GM18517 (cell line): ENCODE measurements around the gene DAB2IP.

ENCODE experiments used
- ATAC-seq: cut with Tn5 transposase; IDR thresholded peaks from one replicate; pipeline ENCODE4 v1.9.1; 2021; ENCODE audit warnings: mild to moderate bottlenecking, moderate library complexity; ENCODE audit not compliant: unreplicated experiment

Gene DAB2IP

GRCh38 chr9:121756474-121757280 lies 105.2 kb downstream of the DAB2IP start:
- ATAC-seq = no peak

- no peak for ATAC-seq
Measured at GRCh38 chr9:121757281-121757585, 105.8 kb downstream of the DAB2IP start.

GRCh38 chr9:121758693-121759092 lies 107.3 kb downstream of the DAB2IP start:
- no peak for ATAC-seq

- ATAC-seq = no peak
Measured at GRCh38 chr9:121759996-121760395, 108.6 kb downstream of the DAB2IP start.

GRCh38 chr9:121760571-121760970 lies 109.1 kb downstream of the DAB2IP start:
- no peak for ATAC-seq

GRCh38 chr9:121763131-121763530 lies 111.7 kb downstream of the DAB2IP start:
- ATAC-seq = no peak

- no peak for ATAC-seq
Measured at GRCh38 chr9:121763561-121764370, 112.3 kb downstream of the DAB2IP start.

- ATAC-seq = no peak
Measured at GRCh38 chr9:121764371-121764730, 112.9 kb downstream of the DAB2IP start.

GRCh38 chr9:121765021-121765950 lies 113.9 kb downstream of the DAB2IP start:
- ATAC-seq = no peak

- no peak for ATAC-seq
Measured at GRCh38 chr9:121766081-121766683, 114.7 kb downstream of the DAB2IP start.

GRCh38 chr9:121767171-121767769 lies 115.8 kb downstream of the DAB2IP start:
- ATAC-seq = no peak

GRCh38 chr9:121768416-121769015 lies 117.1 kb downstream of the DAB2IP start:
- ATAC-seq = no peak

GRCh38 chr9:121769939-121770338 lies 118.5 kb downstream of the DAB2IP start:
- no peak for ATAC-seq

- no peak for ATAC-seq
Measured at GRCh38 chr9:121770415-121771273, 119.2 kb downstream of the DAB2IP start.

GRCh38 chr9:121771418-121771817 lies 120.0 kb downstream of the DAB2IP start:
- ATAC-seq = no peak

- no peak for ATAC-seq
Measured at GRCh38 chr9:121771851-121772599, 120.6 kb downstream of the DAB2IP start.

- no peak for ATAC-seq
Measured at GRCh38 chr9:121772600-121773285, 121.3 kb downstream of the DAB2IP start.
